Hepatocyte (in vitro differentiated cells): ENCODE measurements around the gene PTPRN2.

ENCODE experiments used
- CTCF ChIP-seq: fragments of 200-600 bp; sonication (generic); IDR thresholded peaks from 2 replicates; pipeline ENCODE4 v1.5.1; 2016; ENCODE audit warnings: antibody characterized with exemption, mild to moderate bottlenecking; ENCODE audit not compliant: poor library complexity
- EZH2 ChIP-seq: fragments of 200-600 bp; sonication (generic); IDR thresholded peaks from 2 replicates; pipeline ENCODE4 v1.6.1; 2016; ENCODE audit warnings: antibody characterized with exemption, mild to moderate bottlenecking, borderline replicate concordance
- EZH2phosphoT487 ChIP-seq: fragments of 200-600 bp; sonication (generic); IDR thresholded peaks from one replicate; pipeline ENCODE4 v1.6.1; 2018; ENCODE audit warnings: antibody characterized with exemption, mild to moderate bottlenecking, low read depth, moderate library complexity; ENCODE audit not compliant: unreplicated experiment, severe bottlenecking

GRCh38 chr7:158484801-158485531 lies 102.7 kb downstream of the PTPRN2 start:
- TF ChIP-seq CTCF: no peak
- no peak for TF ChIP-seq EZH2
- TF ChIP-seq EZH2phosphoT487: no peak
